Stimulated activated CD4-positive, alpha-beta T cell treated with anti-CD3 and anti-CD28 coated beads, Interleukin-2, amount 100 ng/mL, for 24 hours (primary cell): ENCODE data around the gene PITX2.

ENCODE experiments used
- DNase-seq, 2 donors: peaks; one replicate each; pipeline ENCODE4 v3.0.0-alpha.2; 2020

Gene PITX2

DNA sequence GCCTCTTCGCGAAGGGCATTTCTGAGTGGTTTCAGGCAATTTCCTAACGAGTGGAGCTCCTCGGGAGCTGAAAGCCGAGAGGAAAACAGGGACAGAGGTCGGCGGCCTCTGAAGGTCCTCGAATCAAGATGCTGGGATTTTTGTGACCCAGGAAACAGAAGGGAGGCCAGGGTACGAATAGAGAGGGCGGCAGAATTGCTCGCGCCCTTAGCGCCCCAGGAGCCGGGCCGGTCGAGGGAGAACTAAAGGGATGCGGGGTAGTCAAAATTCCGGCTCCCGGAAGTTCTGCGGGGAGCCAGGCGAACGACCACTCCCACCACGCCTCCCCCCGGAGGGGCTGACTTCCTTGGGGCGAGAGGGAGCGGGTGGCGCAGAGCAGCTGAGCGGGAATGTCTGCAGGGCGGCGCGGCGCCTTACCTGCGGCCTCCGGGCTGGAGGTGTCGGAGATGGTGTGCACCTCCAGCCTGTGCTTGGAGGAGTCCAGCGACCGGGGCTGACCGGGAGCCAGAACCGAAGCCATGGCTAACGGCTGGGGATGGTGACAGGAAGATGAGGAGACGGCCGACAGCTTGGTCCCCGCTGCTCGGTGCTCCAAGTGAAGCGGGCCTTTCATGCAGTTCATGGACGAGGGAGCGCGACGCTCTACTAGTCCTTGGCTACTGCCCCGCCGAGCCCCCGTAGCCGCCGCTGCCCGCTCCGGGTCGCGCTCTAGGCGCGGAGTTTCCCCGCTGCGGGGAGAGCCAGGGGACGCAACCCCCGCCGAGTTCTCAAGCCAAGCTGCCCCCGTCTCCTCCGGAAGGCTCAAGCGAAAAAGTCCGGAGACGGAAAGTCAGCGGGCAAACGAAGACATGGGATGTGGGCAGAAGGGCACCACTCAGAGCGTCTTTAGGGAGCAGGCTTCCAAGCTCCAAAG is 782 bp downstream of the PITX2 start:
- no peak for DNase-seq

DNA sequence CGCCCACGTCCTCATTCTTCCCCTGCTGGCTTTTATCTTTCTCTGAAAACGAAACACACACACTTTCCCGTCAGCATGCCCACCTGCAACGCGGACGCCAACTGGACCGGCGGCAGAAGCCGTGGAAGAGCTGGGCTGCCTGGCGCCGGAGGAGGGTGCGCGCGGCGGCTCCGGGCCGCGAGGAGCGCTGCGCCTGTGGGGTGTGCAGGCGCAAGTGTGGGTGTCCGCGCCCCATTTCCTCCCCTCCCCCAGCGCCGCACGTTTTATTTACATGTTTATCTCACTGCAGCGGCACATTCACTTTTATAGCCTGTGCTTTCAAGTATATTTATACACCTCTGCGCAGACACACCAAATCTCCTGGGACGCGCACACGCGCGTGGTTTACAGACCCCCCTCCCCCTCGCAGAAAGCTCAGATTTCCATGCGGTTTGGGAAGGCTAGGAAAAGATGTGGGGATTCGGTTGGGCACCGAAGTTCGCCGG is 1.5 kb downstream of the PITX2 start:
- no peak for DNase-seq

DNA sequence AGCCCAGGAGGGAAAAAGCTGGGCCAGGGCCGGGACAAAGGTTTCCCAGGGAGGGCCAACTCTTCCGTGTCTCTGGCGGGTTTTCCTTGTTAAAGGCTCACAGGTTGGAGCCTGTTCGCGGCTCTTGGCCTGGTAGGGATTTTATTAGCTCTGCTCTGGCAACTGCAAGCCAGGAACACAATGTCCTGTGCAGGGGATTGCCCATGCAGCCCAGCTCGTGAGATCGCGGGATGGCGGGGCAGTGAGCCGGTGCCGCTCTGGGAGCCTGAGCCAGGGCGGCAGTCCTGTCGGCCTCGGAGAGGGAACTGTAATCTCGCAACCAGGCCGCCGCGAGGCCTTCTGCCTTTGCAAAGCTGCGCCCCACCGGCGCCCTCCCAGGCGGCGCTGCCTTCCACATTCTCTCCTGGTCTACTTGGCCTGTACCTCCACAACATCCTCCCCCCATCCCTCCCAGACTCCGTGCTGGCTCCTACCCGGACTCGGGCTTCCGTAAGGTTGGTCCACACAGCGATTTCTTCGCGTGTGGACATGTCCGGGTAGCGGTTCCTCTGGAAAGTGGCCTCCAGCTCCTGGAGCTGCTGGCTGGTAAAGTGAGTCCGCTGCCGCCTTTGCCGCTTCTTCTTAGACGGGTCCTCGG is 2.1 kb downstream of the PITX2 start:
- DNase-seq: no peak

DNA sequence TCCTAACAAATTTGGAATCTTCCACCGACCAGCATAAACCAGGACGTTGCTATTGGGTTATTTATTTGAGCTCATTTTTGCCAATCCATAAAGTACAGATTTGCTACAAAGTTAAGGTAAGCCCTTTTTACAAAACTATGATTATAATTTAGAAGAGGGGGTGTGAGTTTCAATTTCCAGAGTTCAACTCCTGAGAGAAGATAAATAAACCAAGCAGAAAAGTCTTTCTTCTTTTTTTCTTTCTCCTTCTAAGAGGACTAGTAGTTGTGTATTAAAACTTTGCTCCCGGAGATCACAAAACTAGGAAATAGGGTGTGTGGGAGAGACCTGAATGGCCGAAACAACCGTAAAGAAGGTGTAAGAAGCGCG is 2.6 kb downstream of the PITX2 start:
- no peak for DNase-seq

DNA sequence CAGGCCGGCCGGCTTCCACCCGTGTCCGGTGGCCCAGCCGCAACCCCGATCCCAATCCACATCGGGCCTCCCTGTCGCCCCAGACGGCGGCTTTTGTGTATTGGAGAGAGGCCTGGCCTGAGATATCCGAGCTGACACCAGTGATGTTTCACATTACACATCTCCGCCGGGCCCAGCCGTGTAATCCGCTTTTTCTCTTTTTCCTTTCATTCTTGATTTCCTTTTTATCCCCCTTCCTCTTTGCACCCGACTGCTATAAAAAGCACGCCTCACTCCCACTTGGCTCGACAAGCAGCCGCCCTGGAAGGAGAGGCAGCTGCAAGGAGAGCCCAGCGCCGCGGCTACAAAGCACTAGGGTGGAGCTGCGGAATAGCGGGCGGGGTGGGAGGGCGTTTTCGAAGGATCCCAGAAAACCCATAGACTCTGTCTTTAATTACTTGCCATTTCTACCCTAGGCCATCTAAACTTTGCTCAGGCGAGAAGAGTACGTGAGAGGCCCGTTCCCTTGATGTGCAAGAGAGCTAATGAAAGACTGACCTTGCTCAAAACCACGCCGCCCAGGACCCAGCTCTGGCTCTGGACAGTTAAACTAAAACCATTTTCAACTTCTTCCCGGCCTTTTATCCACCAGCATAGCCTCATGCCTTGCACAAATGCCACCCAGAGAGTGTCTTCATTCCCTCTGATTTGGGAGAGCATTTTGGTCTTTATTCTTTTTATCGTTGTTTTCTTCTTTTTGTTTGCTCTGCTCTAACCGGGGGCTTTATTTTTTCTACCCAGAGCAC is 3.2 kb downstream of the PITX2 start:
- DNase-seq: no peak

DNA sequence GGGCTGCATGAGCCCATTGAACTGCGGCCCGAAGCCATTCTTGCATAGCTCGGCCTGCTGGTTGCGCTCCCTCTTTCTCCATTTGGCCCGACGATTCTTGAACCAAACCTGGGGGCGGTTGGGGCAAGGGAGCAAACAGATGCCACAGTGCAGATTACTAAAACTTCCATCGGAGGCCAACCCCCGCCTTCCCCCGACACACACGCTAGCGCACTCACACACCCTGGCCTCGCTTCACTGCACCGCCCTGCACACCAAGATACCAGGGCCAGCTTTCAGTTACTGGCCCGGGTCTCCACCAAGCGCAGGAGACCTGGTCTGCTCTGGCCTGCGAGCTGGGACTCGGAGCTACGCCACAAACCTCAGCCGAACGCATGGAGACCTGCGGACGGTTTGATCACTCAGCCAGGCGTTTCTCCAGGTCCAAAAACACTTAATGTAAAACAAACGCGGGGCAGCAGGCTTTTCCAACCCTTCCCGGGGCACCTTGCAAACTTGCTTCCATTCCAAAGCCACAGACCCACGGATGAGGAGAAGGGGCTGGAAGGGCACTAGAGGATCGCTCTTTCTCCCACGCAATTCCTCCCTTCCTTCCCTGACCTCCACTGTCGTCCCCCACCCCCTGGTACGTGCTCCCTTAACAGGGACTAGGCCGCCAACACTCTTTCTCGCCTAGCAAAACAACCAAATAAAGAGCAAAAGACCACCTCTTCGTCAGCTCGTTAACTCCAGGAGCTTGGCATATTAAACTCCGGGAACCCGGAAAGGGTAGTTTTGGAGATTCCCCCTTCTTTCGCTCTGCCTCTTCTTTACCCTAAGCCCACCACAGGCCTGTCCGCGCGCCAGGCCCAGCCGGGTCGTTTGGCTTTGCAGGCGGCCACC is 4.1 kb downstream of the PITX2 start:
- no peak for DNase-seq

DNA sequence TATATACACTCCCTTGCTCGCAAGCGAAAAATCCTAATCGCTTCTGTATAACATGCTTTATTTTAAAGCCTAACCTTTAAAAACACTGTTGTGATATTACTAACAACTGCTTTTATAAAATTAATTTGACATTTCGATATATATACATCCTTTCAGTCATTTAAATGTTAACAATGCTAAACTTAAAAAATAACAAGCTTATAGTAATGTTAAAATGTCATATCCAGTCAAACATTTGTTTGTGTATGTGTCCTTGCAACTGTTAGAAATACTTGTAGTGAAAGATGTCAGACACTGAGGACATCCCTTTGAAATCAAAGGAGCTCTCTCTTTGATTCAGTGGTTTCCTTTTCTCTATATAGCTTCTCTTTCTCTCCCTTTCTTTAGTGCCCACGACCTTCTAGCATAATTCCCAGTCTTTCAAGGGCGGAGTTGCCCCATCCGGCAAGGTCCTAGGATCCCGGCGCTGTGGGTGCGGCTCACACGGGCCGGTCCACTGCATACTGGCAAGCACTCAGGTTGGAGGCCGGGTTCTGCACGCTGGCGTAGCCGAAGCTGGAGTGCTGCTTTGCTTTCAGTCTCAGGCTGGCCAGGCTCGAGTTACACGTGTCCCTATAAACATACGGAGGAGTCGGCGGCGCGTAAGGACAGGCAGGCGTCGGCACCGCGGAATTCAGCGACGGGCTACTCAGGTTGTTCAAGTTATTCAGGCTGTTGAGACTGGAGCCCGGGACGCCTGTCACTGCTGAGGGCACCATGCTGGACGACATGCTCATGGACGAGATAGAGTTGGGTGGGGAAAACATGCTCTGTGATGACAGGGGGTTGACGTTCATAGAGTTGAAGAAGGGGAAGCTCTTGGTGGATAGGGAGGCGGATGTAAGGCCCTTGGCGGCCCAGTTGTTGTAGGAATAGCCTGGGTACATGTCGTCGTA is 5.0 kb downstream of the PITX2 start:
- no peak for DNase-seq

DNA sequence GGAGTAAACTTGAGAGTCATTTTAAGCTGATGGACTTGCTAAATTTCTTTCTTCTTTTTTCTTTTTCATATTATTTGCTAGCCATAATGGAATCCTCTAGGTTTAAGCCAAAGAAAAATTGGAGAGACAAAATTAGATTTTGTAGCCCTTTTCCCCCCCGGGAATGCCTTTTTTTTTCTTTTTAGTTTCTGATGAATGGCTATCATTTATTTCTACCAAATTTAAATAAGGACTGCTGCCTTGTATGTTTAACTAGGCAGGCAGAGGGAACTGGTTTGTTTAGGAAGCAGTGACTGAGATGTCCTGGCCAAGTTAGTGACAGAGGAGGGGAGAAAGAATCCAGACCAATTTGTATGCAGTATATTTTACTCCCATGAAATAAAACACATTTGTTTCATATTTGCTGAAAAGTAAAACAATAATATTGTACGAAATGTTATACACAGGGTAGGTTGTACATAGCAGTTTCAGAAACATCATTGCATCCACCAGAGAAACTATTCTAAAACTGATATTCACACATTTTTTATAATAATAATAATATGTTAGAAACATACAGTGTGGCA is 5.7 kb downstream of the PITX2 start:
- DNase-seq: no peak

DNA sequence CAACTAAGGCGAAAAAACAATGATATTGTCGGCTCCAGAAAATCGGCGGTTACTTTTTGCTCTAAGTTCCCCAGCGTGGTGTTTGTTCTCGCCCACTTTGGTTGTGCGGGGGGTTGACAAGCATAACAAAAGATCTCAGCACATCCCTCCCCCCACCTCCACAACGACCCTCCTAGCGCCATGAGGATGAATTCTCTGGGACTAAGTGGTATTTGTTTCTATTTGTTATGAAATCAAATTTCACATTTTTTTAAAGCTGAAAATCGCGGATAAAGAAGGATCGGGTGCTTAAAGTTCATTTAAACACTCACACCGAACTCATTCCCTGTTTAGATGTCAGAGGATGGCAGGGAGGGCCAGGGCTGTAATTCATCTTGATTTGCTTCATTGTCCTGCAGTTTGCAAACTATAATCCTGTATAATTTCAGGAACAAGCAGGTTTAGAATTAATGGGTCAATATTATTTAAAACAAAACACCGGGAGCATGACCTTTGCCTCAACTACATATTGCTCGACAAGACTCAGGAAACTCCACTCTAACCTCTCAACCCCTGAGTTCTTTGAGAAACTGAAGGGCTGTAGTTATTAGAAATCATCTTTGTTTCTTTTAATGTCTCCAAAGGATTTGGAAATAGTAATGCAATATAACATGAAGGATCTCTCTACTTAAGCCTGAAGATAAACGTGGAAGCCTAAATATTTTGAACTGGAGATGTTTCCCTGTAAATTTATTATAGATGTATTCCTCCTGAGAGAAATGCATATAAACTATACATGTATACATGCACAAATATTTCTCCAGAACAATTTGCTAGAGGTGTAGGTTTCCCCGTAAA is 6.4 kb downstream of the PITX2 start:
- DNase-seq: no peak

DNA sequence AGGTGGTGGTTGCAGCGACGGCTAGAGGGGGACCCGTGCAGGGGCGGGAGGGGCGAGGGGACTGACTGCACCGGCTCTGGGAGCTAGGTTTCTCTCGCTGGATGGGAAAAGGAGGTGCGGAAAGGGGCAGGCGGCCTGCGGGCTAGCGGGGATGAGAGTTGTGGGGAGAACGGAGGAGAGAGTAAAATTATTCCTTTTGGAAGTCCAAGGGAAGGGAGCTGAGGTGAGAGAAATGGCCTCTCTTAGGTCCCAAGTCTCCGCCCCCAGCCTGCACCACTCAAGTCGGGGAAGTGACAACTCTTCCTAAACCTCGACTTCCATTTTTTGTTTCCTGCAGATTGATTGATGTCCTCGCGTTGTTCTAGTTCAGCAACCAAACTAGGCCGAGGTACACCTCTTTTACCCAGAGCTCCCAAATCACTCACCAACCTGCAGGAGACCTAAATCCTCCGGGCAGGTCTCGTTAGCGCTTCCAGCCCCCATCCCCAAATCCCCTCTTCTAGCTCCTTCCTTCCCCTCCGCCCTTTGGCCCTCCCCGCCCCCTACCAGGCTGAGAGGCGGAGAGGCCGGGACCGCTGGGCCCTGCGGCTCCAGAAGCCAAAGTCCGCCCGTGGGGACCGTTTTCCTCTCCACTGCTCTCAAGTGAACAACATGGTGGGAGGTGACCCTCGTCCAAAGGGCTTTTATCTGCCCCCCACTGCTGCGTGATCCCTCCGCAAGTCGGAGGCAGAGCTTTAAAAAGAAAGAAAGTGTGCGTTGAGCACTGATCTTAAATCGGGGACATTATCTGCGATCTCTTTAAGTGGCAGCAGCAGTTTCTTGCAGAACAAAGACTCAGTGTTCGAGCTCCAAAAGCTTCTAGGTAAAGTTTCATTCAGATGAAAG is 7.3 kb downstream of the PITX2 start:
- DNase-seq: no peak

DNA sequence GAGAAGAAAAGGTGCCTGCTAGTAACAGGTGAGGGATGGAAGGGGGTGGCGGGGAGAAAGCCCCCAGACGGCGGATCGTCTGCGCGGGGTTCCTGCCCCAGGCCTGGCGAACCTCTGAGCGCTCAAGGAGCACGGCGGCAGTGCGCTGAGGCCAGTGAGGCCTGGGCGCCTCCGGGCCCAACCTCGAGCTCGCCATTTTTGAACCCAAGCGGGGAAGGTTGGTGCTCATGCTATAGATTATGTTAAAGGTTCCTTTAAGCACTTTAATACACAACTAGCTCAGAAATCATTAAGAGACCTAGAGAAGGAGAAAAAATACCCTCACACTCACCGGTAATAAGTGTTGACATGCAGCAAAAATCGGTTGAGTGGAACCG is 7.9 kb downstream of the PITX2 start:
- DNase-seq: no peak

DNA sequence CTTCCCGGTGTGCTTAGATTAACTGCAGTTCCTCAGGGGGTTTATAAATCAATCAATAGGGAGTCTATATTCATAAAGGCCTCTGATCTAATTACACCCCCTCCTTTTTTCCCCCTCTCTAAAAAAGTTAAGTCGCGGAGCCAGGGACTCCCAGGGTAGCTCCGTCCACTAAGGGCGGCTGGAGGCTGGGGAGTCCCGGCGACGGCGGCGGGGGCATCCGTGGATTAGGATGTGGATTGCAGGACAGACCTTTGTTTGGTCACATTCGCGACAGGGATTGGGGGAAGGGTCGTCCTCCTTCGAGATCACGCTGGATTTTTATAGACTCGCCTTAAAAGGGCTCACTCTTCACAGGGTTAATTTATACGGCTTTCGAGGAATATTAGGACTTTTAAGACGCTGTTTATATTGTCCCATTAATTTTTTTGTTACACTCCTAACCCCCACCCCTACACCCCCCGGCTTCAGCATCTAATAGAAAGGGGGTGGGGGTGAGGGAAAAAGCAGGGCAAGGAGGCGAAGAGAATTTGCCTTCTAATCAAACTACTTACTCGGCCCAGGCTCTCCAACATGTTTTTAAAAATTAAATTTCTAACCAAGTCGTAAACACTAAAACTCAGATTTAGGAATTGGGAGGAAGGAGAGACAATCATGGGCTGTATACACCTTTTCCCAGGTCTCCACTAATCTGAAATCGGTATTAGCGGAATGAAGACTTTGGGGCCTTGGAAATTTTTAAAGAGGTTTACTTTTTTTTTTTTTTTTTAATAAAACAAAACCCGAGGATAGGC is 8.5 kb downstream of the PITX2 start:
- no peak for DNase-seq

DNA sequence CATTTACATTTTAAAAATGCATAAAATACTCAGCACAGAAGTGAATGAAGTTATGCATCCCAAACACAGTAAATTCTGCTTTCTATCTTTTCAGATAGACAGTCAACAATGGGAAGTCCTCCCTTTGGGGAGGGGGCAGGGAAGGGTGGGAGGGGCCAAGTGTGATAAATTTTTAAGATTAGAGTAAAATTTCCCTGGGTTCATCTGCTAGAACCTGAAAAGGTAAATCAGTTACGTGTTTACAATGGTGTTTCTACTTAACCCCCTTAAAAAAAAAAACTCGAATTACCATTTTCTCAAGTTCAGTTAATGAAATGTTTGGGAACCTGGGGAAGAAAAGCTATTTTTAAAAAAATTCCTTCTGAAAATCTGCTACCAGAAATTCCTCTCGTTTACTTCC is 9.1 kb downstream of the PITX2 start:
- no peak for DNase-seq

DNA sequence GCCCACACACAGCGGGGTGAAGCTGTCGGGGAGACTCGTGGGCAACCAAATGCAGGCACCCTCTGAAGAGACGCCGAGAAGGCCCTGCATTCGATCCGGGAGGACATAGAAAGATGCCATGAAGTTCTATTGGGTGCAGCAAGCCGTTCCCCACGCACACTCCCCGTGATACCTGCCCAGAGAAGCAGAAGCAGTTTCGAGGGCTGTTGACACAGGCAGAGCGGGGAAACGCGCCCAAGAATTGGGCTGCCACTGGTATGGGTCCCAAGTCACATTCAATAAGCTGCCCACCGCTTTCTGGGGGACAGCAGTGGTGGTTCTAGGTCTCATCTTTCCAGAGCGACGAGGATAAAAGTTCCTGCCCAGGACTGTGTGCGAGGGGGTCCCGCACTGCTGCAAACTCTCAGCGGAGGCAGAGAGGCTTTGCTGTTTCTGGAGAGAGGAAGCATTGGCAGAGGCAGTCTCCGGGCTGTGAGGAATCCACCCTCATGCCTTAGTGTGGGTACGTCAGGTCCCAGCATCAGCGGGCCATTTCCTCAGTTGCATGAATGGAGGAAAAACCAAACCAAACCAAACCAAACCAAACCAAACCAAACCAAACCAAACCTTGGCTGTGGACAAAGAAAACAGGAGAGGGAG is 10.1 kb downstream of the PITX2 start:
- no peak for DNase-seq

DNA sequence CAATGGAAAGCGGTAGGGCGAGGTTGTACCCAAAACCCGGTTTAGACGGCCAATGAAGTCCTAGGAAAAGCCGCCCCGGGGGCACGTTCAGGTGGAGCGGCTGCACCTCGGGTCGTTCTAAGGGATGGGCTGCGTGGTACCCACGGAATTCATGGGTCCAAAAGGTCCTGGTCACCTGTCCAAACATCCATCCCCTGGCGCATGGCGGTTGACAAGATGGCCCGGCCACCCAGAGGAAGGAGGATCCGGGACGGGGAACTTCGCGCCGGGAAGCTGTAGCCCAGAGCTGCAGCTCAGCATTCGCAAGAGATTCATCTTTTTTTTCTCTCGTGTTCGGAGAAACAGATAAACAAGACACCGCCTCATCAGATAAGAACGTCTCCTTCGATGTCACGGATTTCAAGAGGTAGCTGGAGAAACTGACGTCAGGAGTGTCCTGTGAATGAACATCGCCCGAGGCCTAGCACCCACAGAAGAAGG is 10.9 kb downstream of the PITX2 start:
- no peak for DNase-seq

DNA sequence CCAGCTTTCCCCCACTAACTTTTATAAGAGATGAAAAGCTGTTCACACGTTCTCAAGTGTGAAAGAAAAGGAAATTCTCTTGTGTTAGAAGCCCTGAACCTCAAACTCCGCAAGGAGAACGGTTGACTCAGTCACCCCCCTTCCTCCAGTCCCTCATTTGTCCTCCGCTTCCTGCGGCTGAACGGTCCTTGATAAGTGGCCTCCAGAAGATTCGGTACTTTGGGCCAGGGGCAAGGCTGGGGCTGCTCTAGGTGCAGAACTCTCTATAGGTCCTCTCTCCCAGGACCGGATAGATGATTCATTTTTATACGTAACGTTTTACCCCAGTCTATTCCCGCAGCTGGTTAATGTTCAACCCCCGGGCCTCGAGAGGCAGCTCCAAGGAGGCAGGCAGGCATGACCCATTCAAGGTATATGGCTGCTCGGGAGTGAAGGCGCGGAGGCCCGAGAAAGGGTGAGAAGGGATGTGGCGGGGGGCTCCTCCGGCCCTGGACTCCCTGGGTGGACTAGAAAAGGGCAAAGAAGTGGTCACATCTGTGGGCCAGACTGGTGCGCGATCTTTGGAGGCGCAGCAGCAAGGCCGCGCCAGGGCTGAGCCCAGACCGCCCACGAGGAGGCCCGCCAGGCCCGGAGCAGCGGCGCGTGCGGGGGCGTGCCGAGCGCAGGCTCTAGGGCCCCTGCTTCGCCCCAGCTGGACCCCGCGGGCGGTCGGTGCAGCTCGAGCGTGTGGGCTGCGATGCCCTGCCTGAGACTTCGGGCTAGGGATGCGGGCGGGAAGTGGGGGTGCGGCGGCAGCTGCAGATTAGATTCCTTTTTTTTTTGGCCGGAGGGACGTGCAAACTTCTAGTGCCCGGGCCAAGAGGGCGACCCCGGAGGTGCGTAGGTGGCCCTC is 11.7 kb downstream of the PITX2 start:
- DNase-seq: no peak

DNA sequence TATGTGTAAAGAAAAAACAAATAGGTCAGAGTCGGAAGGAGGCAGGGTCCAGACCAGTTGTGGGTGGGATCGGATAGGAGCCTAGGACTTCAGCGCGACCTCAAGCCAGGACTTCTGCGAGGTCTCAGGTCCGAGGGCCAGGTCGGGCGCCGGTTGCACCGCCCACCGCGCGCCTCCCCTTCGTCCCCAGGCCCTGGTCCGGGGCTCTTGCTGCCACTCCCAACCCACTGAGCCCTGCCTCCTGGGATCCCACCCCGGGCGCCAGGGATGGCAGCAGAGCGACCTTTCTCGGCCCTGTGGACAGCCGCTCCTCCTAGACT is 12.3 kb downstream of the PITX2 start:
- no peak for DNase-seq
